Neural progenitor cell (in vitro differentiated cells): ENCODE results near the gene ZRANB3.

Experiments
- EZH2 ChIP-seq: fragments of 200-600 bp; sonication (generic); IDR thresholded peaks from 2 replicates; pipeline ENCODE4 v1.6.1; 2017; ENCODE audit warnings: antibody characterized with exemption, mild to moderate bottlenecking, moderate library complexity
- EZH2phosphoT487 ChIP-seq: fragments of 200-600 bp; sonication (generic); IDR thresholded peaks from 2 replicates; pipeline ENCODE4 v1.6.1; 2017; ENCODE audit warnings: antibody characterized with exemption
- TF ChIP-seq, protein P1 (sequence below): fragments of 200-600 bp; sonication (generic); IDR thresholded peaks from 2 replicates; pipeline ENCODE4 v1.5.1; 2017; ENCODE audit warnings: antibody characterized with exemption, mild to moderate bottlenecking

DNA sequence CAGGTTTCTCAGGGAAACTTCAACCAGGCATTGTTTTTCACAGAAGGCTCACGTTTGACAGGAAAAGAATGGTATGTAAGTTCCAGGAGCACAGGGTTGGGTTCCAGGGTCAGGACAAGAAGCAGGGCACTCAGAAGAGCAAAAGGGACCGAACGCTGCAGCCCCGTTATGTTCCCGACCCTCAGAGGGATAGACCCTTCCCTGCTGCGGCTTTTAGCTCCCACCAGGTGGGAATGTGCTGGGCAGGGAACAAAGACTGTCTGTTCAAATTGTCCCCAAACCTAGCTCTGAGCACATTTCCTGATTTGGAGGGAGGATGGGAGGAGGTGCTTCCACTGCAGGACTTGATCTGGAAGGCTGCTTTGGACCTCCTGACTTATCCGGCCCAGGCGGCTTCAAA is 348.8 kb downstream of the ZRANB3 start:
- TF ChIP-seq EZH2 = no peak
- TF ChIP-seq, protein P1, sequence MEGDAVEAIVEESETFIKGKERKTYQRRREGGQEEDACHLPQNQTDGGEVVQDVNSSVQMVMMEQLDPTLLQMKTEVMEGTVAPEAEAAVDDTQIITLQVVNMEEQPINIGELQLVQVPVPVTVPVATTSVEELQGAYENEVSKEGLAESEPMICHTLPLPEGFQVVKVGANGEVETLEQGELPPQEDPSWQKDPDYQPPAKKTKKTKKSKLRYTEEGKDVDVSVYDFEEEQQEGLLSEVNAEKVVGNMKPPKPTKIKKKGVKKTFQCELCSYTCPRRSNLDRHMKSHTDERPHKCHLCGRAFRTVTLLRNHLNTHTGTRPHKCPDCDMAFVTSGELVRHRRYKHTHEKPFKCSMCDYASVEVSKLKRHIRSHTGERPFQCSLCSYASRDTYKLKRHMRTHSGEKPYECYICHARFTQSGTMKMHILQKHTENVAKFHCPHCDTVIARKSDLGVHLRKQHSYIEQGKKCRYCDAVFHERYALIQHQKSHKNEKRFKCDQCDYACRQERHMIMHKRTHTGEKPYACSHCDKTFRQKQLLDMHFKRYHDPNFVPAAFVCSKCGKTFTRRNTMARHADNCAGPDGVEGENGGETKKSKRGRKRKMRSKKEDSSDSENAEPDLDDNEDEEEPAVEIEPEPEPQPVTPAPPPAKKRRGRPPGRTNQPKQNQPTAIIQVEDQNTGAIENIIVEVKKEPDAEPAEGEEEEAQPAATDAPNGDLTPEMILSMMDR = no peak
- no peak for TF ChIP-seq EZH2phosphoT487
